Cardiac fibroblast (primary cell): ENCODE data around the gene FBLIM1.

Source experiments
- DNase-seq, 2 donors: peaks; one replicate each; pipeline versions ENCODE4 v3.0.0 to v3.0.0-alpha.2; 2010; ENCODE audit warnings: low read depth in 2 of 2
- H3K4me3 ChIP-seq, 2 donors: replicated peaks in 1 of 2; 1 replicate in 1 of 2; 2 replicates in 1 of 2; pipeline ENCODE4 v1.5.1; 2011; ENCODE audit warnings: low read depth in 2 of 2, low read length in 2 of 2, mild to moderate bottlenecking in 2 of 2, moderate library complexity in 1 of 2
- TF ChIP-seq, protein P1 (sequence below): IDR thresholded peaks from one replicate; pipeline ENCODE4 v1.5.1; 2011; ENCODE audit warnings: low read depth, mild to moderate bottlenecking, low read length, inconsistent platforms

FBLIM1 gene

DNA sequence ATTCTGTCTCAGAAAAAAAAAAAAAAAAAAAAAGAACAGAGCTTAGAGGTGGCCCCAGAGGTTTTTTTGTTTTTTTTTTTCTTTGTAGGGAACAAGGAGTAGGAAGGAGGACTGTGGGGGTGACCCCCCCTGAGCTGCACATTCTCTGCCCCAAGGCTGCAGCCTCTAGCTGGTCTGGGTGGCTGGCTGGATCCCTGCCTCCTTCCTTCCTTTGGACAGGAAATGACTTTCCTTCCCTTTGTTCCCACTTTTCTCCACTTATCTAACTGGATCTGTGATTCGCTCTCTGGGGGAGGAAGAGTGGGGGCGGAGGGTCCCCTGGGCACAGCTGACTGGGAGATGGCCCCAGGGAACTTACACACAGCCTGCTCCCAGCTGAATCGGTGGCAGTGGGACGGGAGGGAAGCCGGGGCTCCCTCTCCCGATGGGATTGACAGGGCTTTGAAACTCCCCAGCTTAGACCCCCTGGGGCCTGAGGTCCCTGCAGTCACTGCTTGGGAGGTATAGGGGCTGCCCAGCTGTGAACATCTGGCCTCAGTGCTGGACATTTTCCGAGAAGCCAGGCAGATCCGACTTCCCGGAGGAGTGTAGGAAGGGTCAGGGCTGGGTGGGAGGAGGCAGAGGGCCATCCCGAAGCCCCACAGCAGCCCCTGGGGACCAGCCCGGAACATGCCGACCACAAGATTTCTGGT lies 2.1 kb downstream of the FBLIM1 start:
- TF ChIP-seq, protein P1, sequence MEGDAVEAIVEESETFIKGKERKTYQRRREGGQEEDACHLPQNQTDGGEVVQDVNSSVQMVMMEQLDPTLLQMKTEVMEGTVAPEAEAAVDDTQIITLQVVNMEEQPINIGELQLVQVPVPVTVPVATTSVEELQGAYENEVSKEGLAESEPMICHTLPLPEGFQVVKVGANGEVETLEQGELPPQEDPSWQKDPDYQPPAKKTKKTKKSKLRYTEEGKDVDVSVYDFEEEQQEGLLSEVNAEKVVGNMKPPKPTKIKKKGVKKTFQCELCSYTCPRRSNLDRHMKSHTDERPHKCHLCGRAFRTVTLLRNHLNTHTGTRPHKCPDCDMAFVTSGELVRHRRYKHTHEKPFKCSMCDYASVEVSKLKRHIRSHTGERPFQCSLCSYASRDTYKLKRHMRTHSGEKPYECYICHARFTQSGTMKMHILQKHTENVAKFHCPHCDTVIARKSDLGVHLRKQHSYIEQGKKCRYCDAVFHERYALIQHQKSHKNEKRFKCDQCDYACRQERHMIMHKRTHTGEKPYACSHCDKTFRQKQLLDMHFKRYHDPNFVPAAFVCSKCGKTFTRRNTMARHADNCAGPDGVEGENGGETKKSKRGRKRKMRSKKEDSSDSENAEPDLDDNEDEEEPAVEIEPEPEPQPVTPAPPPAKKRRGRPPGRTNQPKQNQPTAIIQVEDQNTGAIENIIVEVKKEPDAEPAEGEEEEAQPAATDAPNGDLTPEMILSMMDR: no peak
- peak; percentile 84 to 95 for DNase-seq
- H3K4me3 ChIP-seq: peak overlapping the region; percentile 52 to 88

DNA sequence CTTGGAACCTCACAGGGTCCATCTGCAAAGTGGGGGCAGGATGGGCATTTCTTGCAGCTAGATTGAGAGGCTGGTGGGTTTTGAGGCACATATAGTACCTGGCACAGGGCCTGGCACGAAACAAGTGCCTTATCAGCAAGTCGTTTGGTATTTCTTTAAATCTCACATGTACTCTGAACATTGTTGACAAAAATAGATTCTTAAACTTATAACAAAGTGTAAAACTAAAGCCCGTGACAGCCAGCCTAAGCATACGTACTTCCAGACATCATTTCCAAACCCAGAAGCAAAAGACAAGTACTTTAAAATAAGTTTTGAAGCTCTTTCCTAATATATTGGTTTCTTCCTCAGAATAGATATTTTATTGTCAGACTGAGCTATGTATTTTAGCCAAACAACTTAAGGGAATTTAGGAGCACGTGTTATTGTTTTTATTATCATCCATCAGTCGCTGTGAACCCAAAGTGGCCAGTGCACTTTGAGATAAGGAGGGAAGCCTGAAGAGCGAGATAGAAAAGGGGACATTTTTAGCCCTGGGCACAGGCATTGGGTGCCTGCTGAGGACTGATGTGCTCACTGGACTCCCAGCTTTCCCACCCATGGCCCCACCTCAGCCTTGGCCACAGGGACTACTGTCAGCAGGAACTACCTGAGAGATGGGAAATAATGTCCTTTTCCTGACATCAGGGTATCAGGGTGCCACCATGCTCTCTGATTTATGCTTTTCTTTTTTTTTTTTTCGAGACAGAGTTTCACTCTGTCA lies 3.0 kb downstream of the FBLIM1 start:
- TF ChIP-seq, protein P1: no peak
- H3K4me3 ChIP-seq: peak overlapping the region; percentile 52 to 88
- DNase-seq: peak in 1 of 2 donors; percentile 36

DNA sequence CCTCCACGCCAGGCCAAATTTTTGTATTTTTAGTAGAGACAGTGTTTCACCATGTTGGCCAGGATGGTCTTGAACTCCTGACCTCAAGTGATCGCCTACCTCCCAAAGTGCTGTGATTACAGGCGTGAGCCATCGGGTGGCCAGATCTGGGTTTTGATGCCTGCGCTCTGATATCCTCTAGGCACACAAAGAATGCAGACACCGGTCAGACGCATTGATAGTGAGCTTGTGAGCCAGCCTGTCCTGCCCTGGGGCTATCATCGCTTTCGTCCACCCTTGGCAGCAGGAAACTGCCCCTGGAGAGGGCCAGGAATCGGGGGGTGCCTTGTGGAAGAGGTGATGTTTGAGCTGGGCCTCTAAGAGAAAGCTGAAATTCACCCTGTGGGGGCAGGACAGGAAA lies 4.0 kb downstream of the FBLIM1 start:
- DNase-seq: no peak
- no peak overlapping the region for H3K4me3 ChIP-seq
- TF ChIP-seq, protein P1: no peak

DNA sequence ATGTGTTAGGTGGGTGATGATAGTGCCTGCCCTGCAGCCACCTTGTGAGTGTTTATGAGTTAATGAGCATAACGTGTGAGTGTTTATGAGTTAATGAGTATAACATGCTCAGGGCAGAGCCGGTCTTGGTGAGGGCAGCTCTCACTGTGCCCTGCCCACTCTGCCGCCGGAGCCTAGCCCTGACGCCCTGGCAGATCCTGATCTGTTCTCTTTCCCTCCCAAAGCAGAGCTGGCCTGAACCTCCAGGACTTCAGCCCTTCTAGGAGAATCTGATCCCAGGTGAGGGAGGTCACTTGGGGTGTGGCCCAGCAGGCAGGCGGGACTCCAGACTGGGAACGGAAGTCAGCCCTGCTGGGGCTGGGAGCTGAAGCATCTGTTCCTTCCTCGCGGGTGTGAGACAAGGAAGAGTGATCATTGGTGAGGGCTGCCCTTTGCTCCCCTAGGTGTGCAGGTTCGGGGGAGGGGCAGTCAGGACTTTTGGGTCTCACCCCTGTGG lies 5.7 kb downstream of the FBLIM1 start:
- DNase-seq: no peak
- H3K4me3 ChIP-seq: no peak overlapping the region
- TF ChIP-seq, protein P1: no peak

DNA sequence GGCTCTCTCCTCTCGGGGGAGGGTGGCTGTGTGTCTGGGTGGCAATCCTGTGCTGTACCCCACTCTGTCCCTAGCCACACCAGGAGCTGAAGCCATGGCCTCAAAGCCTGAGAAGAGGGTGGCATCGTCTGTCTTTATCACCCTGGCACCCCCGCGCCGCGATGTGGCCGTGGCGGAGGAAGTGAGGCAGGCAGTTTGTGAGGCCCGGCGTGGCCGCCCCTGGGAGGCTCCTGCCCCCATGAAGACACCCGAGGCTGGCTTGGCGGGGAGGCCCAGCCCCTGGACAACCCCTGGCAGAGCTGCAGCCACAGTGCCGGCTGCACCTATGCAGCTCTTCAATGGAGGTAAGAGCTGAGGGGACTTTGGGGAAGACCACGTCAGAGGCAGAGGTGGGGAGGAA lies 6.3 kb downstream of the FBLIM1 start:
- H3K4me3 ChIP-seq: no peak overlapping the region
- DNase-seq: no peak
- TF ChIP-seq, protein P1: no peak

DNA sequence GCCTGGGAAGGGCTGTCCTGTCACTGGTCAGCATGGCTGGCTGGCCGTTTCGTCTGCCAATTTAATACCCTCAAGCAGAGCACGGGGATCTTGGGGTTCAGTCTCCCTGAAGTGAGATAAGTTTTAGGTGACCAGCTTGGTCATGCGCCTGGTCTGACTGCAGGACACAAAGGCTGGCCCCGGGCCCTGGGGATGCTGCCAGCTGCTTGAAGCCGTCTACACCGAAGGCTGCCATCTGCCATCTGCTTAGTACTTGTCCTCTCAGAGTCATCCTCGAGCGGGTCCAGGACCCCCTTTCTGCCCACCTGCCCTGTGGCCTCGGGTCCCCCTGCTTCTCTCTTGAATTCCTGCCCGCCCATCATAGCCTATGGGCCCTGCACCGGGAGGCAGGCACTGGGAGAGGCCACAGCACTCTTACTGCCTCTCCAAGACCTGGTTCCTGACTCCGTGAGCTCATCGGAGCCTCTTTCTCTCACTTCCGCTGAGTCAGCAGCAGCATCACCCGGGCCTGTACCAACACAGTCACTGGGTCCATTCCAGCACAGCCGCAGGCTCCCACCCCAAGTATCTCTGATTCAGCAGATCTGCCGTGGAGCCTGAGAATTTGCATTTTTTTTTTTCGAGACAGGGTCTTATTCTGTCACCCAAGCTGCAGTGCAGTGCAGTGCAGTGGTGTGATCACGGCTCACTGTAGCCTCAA lies 7.0 kb downstream of the FBLIM1 start:
- TF ChIP-seq, protein P1: no peak
- no peak overlapping the region for H3K4me3 ChIP-seq
- peak; percentile 67 to 82 for DNase-seq
